ENCODE results near the gene NDUFA3.

NDUFA3 gene

DNA sequence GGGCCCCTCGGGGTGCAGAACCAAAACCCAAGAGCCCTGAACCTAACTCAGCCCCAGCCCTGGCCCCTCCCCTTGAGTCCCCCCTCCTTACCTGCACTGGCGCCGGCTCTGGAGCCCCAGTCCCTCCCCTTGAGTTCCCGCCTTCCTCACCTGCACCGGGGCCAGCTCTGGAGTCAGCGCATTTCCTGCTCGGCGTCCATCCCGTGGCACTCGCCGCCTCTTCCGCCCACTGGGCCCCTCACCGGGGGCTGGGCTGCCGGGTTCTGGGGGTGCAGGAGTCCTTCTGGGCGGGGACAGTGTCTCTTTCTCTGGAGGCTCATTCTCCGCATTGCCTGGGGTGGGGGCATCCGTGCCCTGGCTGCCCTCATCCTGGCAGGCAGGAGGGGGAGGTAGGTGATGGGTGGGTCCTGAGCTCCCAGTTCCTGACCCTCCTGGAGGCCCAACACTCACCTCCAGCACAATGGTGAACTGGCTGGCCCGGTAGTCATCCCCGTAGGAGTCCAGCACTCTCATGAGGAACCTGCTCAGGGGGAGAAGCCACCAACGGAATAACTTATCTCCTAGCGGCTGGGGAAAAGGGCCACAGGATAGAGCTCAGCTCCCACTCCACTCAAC lies 5.3 kb downstream of the NDUFA3 start:
- DNase-seq (ENCODE audit: low spot score) = no peak

GRCh38 chr19:54108496-54108895 lies 5.8 kb downstream of the NDUFA3 start:
- no peak for DNase-seq (ENCODE audit: low spot score)

- no peak for DNase-seq (ENCODE audit: low spot score)
Measured at GRCh38 chr19:54109651-54110050, 7.0 kb downstream of the NDUFA3 start.

DNA sequence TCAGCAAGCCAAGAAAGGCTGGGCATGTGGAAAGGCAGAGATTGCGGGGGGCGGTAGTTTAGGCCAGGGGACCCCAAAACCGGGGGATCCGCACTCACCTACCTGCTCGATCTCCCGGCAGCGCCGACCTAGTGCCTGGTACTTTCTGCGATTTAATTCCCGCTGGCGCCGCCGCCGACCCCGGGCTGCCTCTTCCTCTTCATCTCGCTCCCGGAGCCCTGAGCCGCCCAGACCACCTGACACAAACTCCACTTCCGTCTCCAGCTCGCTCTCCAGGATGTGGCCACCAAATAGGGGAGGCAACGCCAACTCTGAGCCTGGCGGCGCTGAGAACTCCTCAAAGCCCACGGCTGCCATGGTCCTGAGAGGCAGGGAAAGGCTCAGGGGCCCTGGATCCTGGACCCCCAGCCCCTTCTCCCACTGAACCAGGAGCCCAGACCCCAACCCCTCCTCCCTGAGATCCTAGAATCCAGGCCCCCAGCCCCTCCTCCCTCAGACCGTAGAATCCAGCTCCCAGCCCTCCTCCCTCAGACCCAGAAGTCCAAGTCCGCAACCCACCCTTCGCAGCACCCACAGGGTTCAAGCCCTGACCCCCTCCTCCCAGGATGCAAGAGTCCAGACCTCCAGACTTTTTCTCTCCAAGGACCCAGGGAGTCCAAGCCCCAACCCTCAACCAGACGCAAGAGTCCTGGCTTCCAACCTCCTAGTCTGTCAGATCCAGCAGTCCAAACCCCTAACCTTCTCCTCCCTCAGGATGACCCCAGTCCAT lies 11.9 kb downstream of the NDUFA3 start:
- DNase-seq (ENCODE audit: low spot score) = no peak

DNA sequence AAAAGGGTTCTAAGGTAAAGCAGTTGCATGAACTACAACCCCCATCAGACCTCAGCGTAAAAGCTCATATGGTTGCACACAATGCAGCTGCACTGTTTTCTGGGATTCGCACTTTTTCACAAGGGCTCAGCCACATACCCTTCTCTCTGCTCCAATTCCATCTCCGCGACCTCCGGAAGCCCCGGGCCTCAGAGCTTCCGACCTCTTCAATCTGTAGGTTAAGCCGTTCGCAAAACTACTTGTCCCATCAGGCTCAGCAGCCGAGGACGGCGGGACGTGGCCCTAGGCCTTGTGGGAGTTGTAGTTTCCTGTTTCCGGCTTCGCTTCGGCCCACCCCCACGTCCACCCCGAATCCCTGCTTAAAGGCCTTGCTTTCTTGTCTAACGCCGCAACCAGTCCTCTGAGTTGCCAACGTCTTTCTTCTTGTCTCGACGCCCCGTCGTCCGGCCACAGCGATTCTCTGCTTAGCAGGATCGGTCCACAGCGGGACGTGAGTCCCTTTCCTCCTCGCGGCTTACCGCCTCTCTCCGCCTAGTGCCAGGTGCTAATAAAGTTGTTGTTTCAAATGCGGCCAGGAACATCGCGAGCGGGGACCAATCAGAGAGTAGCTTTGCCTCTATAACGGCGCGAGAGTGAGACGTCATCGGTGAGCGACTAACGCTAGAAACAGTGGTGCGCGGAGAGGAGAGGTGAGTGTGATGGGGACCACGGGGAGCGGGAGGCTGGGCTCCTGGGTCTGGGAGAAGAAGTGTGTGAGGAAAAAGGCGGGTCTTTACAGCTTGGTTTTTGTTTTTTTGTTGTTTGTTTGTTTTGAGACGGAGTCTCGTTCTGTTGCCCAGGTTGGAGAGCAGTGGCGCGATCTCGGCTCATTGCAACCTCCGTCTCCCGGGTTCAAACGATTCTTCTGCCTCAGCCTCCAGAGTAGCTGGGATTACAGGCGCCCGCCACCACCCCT lies 12.7 kb downstream of the NDUFA3 start, which contains the start of the genes PRPF31 and TFPT:
TSS of gene PRPF31 (plus strand) at position 646 of the 955 bp plus-strand sequence. CDS start 2,525 bp downstream, outside the sequence.
TSS of gene TFPT (minus strand) at position 549 of the 955 bp plus-strand sequence. CDS start at position 161, 388 bp downstream.
- peak; percentile 98 for DNase-seq (ENCODE audit: low spot score)

DNA sequence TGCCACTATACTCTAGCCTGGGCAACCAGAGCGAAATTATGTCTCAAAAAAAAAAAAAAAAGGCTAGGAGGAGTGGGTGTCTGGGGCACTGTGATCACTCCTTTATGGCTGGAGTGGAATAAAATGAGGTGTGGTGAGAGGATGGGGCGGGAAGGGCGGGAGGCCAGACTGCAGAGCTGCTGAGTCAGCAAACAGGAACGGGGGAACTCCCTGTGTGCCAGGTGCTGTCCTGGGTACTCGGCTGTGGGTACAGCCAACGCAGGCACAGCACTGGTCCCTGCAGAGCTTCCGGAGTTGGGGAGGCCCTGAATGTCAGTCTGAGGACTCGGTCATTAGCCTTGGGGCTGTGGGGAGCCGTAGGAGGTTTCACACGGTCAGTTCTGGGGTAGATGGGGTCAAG lies 18.6 kb downstream of the NDUFA3 start:
- no peak for DNase-seq (ENCODE audit: low spot score)

DNA sequence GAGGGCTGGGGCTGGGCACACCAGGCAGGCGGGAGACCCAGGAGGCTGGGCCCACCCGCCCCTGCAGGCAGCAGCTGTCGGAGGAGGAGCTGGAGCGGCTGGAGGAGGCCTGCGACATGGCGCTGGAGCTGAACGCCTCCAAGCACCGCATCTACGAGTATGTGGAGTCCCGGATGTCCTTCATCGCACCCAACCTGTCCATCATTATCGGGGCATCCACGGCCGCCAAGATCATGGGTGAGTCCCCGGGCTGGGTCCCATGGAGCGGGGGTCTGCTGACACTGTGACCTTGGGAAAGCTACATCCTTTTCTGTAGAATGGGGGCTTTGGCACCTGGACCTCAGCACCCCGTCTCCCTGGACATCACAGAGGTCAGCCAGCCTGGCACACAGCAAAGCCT lies 21.0 kb downstream of the NDUFA3 start:
- no peak for DNase-seq (ENCODE audit: low spot score)

- DNase-seq (ENCODE audit: low spot score) = no peak
Measured at GRCh38 chr19:54124393-54124792, 21.7 kb downstream of the NDUFA3 start.

- no peak for DNase-seq (ENCODE audit: low spot score)
Measured at GRCh38 chr19:54125713-54126112, 23.1 kb downstream of the NDUFA3 start.

GRCh38 chr19:54127688-54128440 lies 25.2 kb downstream of the NDUFA3 start:
- DNase-seq (ENCODE audit: low spot score) = no peak

GRCh38 chr19:54128441-54128725 lies 25.7 kb downstream of the NDUFA3 start:
- DNase-seq (ENCODE audit: low spot score) = no peak

- no peak for DNase-seq (ENCODE audit: low spot score)
Measured at GRCh38 chr19:54128796-54129616, 26.4 kb downstream of the NDUFA3 start.

DNA sequence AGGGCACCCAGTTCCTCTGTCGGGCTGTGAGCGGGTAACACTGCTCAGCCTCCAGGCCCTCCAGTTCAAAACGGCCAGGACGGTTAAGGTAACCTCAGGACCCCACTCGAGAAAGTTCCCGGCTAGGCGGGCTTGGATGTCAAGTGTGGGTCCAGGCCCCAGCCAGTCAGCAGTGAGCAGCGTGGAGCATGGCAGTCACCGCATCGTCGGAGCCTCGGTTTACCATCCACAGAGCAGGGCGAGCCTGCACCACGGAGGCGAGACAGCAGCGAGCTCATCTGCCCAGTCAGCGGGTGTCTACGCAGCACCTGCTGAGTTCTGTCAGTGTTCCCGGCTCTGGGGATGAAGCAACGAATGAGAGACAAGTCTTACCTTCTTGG lies 27.0 kb downstream of the NDUFA3 start:
- DNase-seq (ENCODE audit: low spot score) = no peak

- DNase-seq (ENCODE audit: low spot score) = peak; percentile 54
Measured at GRCh38 chr19:54133312-54133956, 30.8 kb downstream of the NDUFA3 start.

DNA sequence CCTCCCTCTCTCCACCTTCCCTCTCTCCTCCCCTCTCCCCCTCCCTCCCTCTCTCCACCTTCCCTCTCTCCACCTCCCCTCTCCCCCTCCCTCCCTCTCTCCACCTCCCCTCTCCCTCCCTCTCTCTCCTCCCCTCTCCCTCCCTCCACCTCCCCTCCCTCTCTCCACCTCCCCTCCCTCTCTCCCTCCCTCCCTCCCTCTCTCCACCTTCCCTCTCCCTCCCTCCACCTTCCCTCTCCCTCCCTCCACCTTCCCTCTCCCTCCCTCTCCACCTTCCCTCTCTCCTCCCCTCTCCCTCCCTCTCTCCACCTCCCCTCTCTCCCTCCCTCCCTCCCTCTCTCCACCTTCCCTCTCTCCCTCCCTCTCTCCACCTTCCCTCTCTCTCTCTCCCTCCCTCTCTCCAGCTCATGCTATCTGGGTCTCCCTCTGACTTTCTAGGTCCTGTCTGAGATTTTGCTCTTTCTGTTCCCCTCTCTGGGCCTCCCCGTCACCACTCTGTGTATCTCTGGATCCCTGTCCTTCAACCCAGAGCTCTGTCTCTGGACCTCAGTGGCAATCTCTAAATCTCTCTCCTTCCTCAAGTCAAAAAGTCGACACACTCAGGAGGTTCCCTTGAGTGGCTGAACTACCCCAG lies 31.4 kb downstream of the NDUFA3 start:
- DNase-seq (ENCODE audit: low spot score) = no peak

GRCh38 chr19:54136086-54136863 lies 33.6 kb downstream of the NDUFA3 start:
- DNase-seq (ENCODE audit: low spot score) = no peak

DNA sequence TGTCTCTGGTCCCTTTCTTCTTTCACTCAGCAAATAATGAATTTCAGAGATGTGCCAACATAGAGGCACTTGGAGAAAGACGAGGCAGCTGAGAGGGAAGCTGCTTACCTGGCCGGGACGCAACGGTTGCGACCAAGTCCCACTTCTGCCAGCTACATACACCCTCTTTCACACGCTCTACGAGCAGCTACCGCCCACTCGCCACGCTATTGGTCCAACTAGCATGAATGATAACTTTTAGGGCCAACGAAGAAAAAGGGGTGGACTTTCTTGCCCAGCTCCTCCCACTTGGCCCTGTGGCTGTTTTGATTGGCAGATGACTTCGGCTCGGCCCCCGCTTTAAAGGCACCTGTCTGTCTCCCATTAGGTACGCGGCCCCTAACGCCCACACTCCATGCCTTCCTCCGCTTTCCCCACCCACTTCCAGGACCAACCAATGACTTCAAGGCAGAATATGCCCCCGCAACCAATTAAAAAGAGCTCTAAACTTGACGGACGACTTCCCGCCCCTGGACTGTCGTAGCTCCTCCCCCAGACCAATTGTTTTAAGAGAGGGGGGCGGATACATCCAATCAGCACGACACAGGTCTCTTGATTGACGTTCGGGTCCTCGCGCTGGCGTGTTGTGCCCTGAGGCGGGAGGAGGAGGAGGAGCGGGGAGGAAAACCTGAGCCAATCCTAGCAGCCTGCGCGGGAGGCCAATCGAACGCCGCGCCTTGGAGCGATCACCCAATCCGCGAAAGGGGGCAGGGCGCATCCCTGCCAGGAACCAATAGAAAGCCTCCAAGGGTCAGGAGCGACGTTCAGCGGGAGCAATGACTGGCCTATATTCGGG lies 34.4 kb downstream of the NDUFA3 start:
- DNase-seq (ENCODE audit: low spot score) = peak; percentile 100
